Measurements from ENCODE around the gene DMD. TPM values are rescaled to one million over a fixed set of nuclear protein-coding genes. Genes with fewer than 3 reads are reported as not detected.

The DMD gene
- total and polyA plus RNA-seq, 2 experiments from 2014 or later = 73.5 to 90.7 TPM

- Histone ChIP-seq H3K27me3 (no peaks in the 10 kb centered on the region), H3K9me3 (ENCODE audit: low read depth) (no peaks in the 10 kb centered on the region), H3K4me1 (ENCODE audit: low read depth) (peaks cover 14% of the 10 kb centered on the region), H3K27ac (no peak overlapping the region), H3K36me3 (no peaks in the 10 kb centered on the region), H3K4me3 (no peak overlapping the region)
- no peak for DNase-seq (ENCODE audit: low read depth in 1 of 2, low spot score in 1 of 2)
- no peak for TF ChIP-seq CTCF (IDR thresholded peaks at IDR 0.05; ENCODE audit: low read depth, low read length)
Observed at GRCh38 chrX:31521941-31522340, 1689.4 kb downstream of the DMD start.

GRCh38 chrX:31516527-31516926 is 1694.8 kb downstream of the DMD start:
- Histone ChIP-seq H3K4me3 (no peak overlapping the region), H3K4me1 (ENCODE audit: low read depth) (no peaks in the 10 kb centered on the region), H3K27ac (no peak overlapping the region), H3K9me3 (ENCODE audit: low read depth) (no peaks in the 10 kb centered on the region), H3K36me3 (no peaks in the 10 kb centered on the region), H3K27me3 (no peaks in the 10 kb centered on the region)
- TF ChIP-seq CTCF (IDR thresholded peaks at IDR 0.05; ENCODE audit: low read depth, low read length) = no peak
- DNase-seq (ENCODE audit: low read depth in 1 of 2, low spot score in 1 of 2) = peak in 1 of 2 donors; percentile 16

- DNase-seq (ENCODE audit: low read depth in 1 of 2, low spot score in 1 of 2) = peak; percentile 29 to 87
- Histone ChIP-seq H3K4me1 (ENCODE audit: low read depth) (no peaks in the 10 kb centered on the region), H3K27me3 (no peaks in the 10 kb centered on the region), H3K36me3 (no peaks in the 10 kb centered on the region), H3K9me3 (ENCODE audit: low read depth) (no peaks in the 10 kb centered on the region), H3K27ac (peak overlapping the region; percentile 44), H3K4me3 (no peak overlapping the region)
- TF ChIP-seq CTCF (IDR thresholded peaks at IDR 0.05; ENCODE audit: low read depth, low read length) = no peak
Observed at GRCh38 chrX:31508338-31508737, 1703.0 kb downstream of the DMD start.

- Histone ChIP-seq H3K27me3 (no peaks in the 10 kb centered on the region), H3K9me3 (ENCODE audit: low read depth) (no peaks in the 10 kb centered on the region), H3K4me1 (ENCODE audit: low read depth) (no peaks in the 10 kb centered on the region), H3K27ac (no peak overlapping the region), H3K4me3 (no peak overlapping the region), H3K36me3 (no peaks in the 10 kb centered on the region)
- no peak for TF ChIP-seq CTCF (IDR thresholded peaks at IDR 0.05; ENCODE audit: low read depth, low read length)
- DNase-seq (ENCODE audit: low read depth in 1 of 2, low spot score in 1 of 2) = no peak
Observed at GRCh38 chrX:31506928-31507327, 1704.4 kb downstream of the DMD start.

- no peak overlapping the region for H3K27ac ChIP-seq
- TF ChIP-seq CTCF (IDR thresholded peaks at IDR 0.05; ENCODE audit: low read depth, low read length) = no peak
- H3K27me3 ChIP-seq = no peaks in the 10 kb centered on the region
- H3K4me1 ChIP-seq (ENCODE audit: low read depth) = no peaks in the 10 kb centered on the region
- H3K9me3 ChIP-seq (ENCODE audit: low read depth) = no peaks in the 10 kb centered on the region
- DNase-seq (ENCODE audit: low read depth in 1 of 2, low spot score in 1 of 2) = peak in 1 of 2 donors; percentile 44
- no peak overlapping the region for H3K4me3 ChIP-seq
- H3K36me3 ChIP-seq = no peaks in the 10 kb centered on the region
Observed at GRCh38 chrX:31506360-31506759, 1705.0 kb downstream of the DMD start.

- Histone ChIP-seq H3K4me3 (no peak overlapping the region), H3K27me3 (no peaks in the 10 kb centered on the region), H3K27ac (no peak overlapping the region), H3K9me3 (ENCODE audit: low read depth) (no peaks in the 10 kb centered on the region), H3K36me3 (no peaks in the 10 kb centered on the region), H3K4me1 (ENCODE audit: low read depth) (no peaks in the 10 kb centered on the region)
- peak in 1 of 2 donors; percentile 51 for DNase-seq (ENCODE audit: low read depth in 1 of 2, low spot score in 1 of 2)
- no peak for TF ChIP-seq CTCF (IDR thresholded peaks at IDR 0.05; ENCODE audit: low read depth, low read length)
Observed at GRCh38 chrX:31500921-31501320, 1710.4 kb downstream of the DMD start.

All from cardiac muscle cell (in vitro differentiated cells and primary cell).